GM19438 (cell line): ENCODE results near the gene ZKSCAN5.
"Not testable (repeated sequence)": the region's sequence is repeated elsewhere in the genome, so short reads cannot be mapped to it uniquely, and the experiment has no call there.

Experiments used
- ATAC-seq: cut with Tn5 transposase; IDR thresholded peaks from one replicate; pipeline ENCODE4 v1.9.1; 2021; ENCODE audit warnings: low read depth; ENCODE audit not compliant: unreplicated experiment

ZKSCAN5 gene

DNA sequence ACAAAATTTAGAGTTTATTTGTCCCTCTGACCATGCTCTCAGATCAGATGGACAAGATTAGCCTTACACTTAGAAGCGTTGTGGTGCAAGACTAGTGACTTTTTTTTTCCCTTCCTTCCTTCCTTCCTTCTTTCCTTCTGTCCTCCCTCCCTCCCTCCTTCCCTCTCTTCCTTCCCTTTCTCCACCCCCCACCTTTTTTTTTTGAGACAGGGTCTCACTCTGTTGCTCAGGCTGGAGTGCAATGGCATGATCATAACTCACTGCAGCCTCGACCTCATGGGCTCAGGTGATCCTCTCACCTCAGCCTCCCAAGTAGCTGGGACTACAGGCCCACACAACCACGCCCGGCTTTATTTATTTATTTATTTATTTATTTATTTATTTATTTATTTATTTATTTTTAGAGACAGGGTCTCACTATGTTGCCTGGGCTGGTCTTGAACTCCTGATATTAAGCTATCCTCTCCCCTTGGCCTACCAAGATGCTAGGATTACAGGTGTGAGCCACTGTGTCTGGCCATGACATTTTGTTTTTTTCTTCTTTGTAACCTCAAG lies 76.4 kb downstream of the ZKSCAN5 start:
- ATAC-seq, result not testable (repeated sequence)
